ENCODE measurements around the gene CENPQ.

GRCh38 chr6:49499126-49499525 is 36.0 kb downstream of the CENPQ start:
- TF ChIP-seq REST (IDR thresholded peaks at IDR 0.05; ENCODE audit: insufficient read depth in 1 of 2, low read depth in 2 of 2, low read length in 2 of 2) = no peak
- TF ChIP-seq POLR2AphosphoS5 (IDR thresholded peaks at IDR 0.05; ENCODE audit: low read depth, low read length) = no peak

Data from PFSK-1 (cell line).